GM10248 (cell line): ENCODE measurements around the gene PTRH1.

Experiments
- CTCF ChIA-PET: fragments of 300-600 bp; sonication (Branson Sonifier 250); formaldehyde crosslinking; extraction: SDS; loops from one replicate; lab custom pipeline; 2021; ENCODE audit warnings: antibody characterized with exemption; lab: Yijun Ruan, JAX
- POLR2A ChIA-PET: fragments of 350-650 bp; sonication (Branson Sonifier 250); formaldehyde crosslinking; extraction: SDS; loops from one replicate; lab custom pipeline; 2020; ENCODE audit warnings: antibody characterized with exemption; lab: Yijun Ruan, JAX
- DNase-seq: peaks from one replicate; pipeline ENCODE4 v3.0.0; 2012; ENCODE audit errors: extremely low spot score
- TF ChIP-seq, protein P1 (sequence below): IDR thresholded peaks from 2 replicates; pipeline ENCODE4 v1.5.1; 2012; ENCODE audit warnings: mild to moderate bottlenecking, low read depth; ENCODE audit errors: extremely low read depth, missing control alignments, control extremely low read depth

The PTRH1 gene

DNA sequence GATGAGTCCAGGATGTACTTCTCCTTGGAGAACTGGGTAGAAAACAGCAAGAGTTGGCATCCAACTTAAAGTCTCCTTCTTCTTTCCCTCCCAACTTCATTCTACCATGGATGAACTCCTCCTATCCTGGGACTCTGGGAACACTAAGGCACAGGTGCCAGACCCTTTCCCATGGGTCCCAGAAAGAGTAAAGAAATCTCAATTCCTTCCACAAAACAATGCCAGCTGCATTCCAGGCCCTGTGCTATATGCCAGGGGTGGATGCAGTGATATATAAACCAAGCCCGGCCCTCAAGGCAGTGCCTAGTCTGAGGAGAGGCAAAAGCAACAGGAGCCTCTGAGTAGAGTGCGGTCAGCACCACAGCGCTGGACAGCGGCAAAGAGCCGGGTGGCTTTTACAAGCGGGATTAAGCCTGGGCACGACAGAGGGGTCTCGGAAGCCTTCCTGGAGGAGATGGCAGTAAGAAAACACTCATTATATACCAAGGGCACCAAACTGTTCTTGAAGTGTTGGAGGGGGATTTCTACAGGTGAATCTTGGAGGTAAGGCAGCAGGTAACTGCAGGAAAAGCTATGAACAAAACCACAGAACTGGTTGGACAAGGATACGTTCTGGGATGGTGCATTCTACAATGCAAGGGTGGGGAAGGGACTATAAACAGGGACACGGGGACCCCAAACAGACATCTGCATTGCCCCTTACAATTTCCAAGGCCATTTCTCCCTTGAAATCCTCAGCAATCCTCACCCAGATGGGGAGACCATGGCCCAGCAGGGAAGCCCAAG lies 36.0 kb upstream of the PTRH1 start:
- POLR2A ChIA-PET: no interaction called here

DNA sequence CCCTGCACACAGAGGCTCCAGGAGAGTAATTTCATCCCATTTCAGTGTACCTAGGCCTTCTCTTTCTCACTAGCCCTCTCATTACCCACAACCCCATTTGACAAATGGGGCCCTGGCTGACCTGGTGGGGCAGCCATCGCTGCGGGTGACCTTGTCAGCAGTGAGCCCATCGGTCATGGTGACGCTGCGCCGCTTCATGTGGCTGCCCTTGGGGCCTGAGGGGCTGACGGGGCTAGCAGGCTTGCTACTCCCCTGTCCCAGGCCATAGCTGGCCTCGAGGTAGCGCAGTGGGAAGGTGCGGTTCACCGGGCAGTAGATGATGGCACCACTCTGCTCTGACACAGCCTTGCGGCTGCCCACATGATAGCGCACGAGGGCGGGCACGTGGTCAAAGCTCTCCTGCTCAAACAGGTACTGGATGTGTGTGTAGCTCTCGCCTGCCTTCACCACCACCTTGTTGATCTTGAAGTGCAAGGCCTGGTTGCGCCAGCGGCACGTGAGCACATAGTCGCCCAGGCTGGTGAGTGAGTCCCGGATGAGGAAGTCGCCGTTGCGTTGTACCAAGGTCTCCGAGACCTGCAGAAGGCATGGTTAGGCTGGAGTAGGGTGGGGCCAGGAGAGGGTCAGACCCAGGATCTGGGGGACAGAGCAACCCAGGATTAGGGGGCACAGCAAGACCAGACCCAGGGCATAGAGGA lies 33.8 kb upstream of the PTRH1 start:
- ChIA-PET CTCF (interaction anchor here (0.9 to 4.2 kb wide), 3 partner anchors 8 to 15 kb away, joined by 3 to 17 read pairs (median 3); partner anchors contain the start of gene TOR2A), POLR2A (no interaction called here)
- TF ChIP-seq, protein P1, sequence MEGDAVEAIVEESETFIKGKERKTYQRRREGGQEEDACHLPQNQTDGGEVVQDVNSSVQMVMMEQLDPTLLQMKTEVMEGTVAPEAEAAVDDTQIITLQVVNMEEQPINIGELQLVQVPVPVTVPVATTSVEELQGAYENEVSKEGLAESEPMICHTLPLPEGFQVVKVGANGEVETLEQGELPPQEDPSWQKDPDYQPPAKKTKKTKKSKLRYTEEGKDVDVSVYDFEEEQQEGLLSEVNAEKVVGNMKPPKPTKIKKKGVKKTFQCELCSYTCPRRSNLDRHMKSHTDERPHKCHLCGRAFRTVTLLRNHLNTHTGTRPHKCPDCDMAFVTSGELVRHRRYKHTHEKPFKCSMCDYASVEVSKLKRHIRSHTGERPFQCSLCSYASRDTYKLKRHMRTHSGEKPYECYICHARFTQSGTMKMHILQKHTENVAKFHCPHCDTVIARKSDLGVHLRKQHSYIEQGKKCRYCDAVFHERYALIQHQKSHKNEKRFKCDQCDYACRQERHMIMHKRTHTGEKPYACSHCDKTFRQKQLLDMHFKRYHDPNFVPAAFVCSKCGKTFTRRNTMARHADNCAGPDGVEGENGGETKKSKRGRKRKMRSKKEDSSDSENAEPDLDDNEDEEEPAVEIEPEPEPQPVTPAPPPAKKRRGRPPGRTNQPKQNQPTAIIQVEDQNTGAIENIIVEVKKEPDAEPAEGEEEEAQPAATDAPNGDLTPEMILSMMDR: no peak
- no peak for DNase-seq

More for the DNA sequence above, 36.0 kb upstream of the PTRH1 start:
- CTCF ChIA-PET: interaction anchor here (0.9 to 4.2 kb wide), 2 partner anchors 16 to 170 kb away, joined by 3 to 17 read pairs; partner anchors contain the start of gene TOR2A
- TF ChIP-seq, protein P1: no peak
- DNase-seq: no peak

DNA sequence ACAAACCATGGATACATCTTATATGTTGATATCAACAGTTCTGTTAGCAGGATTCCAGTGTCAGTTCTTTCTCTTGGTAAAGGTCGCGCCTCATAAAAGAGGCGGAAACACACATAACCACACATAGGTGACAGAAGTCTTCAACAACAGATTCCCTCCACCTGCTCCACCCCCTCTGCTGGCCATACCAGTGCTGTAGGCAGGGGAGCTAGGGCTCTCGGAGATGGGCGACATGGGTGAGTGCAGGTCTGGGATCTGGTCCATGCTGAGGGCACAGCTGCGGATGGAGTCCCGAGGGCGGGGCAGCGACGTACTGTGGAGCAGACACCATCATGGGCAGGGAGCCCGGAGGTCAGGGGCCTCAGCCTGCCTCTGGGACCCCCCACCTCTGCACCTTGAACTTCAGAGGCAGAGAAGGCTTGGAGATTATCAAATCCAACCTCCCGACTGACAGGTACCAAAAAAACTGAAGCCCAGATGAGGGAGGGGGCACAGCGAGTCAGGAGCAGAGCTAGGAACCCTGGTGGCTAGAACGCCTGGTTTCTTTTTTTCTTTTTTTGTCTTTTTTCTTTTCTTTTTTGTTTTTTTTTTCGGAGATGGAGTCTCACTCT lies 31.6 kb upstream of the PTRH1 start:
- TF ChIP-seq, protein P1: no peak
- no peak for DNase-seq
- ChIA-PET CTCF (interaction anchor here (3.1 kb wide), 1 partner anchor 12 kb away, joined by 26 read pairs; the partner anchor contains the start of gene TOR2A), POLR2A (no interaction called here)

DNA sequence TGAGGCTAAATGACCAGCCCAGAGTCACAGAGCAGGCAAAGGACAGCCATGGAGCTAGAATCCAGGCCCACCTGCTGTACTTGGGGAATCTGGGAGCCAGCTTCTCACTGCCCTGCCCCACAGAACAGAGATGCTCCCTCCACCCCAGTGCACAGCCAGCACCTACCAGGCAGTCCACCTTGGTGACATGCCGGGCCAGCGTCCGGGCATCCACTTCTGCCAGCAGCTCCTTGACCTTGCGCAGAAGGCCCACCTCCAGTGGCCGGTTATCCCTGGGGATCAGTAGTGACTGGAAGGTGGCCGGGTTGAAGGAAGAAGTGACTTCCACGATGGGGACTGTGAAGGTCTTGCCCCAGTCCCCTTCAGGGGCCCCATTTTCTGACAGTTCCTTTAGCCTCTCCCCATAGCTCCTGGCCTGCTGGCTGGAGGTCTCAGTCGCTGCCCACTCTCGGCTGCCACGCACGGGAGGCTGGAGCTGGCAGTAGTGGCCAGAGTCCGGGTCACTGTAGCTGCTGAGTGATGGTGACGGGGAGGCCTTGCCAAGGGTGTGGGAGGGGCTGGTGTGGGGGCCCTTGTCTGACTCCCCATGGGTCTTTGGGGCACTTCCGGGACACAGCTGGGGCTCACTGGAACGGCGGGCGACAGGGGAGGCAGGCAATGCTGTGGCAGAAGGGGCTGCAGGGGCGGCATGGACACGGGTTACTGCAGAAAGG lies 29.1 kb upstream of the PTRH1 start:
- ChIA-PET CTCF (interaction anchor here (0.9 to 4.7 kb wide), 8 partner anchors 9 to 154 kb away, joined by 3 to 26 read pairs (median 11); partner anchors contain the start of genes PTRH1, TOR2A and TTC16), POLR2A (no interaction called here)
- TF ChIP-seq, protein P1: no peak
- no peak for DNase-seq

DNA sequence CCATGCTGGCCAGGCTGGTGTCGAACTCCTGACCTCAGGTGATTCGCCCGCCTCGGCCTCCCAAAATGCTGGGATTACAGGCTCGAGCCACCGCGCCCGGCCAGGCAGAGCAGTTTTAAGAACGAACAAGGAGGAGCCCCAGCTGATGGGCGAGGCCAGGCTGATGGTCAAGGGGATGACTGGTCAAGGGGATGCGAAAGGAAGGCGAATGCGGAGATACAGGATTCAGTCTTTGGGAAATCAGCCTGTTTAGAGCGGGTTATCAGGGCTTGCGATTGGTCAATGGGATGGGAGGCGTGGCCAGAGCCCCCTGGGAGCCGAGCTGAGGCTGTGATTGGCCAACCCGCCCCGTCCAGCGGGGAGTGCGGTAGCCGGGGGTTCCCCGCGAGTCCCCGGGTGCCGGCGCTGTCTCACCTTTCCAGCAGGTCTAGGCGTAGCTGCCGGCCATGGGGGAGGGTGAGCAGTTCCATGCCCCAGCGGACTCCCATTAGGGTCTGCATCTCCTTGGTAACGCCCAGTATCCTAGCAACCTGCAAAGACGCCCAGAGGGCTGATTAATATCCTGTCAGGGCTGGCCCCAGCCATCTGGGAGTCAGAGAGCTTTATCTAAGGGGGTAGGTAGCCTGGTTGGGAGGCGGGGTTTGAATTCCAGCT lies 27.1 kb upstream of the PTRH1 start:
- no peak for DNase-seq
- ChIA-PET POLR2A (interaction anchor here (0.5 kb wide), 1 partner anchor 72 kb away, joined by 5 read pairs; no protein-coding TSS in a partner anchor), CTCF (interaction anchor here (0.9 to 4.7 kb wide), 5 partner anchors 8 to 179 kb away, joined by 3 to 18 read pairs (median 13); partner anchors contain the start of gene TOR2A)
- TF ChIP-seq, protein P1: no peak
